GF-D8 (cell line): ENCODE measurements around the gene EIF4G1.

Experiments used
- DNase-seq: peaks from one replicate; lab custom pipeline; 2025; lab: John Stamatoyannopoulos, UW

EIF4G1 gene

DNA sequence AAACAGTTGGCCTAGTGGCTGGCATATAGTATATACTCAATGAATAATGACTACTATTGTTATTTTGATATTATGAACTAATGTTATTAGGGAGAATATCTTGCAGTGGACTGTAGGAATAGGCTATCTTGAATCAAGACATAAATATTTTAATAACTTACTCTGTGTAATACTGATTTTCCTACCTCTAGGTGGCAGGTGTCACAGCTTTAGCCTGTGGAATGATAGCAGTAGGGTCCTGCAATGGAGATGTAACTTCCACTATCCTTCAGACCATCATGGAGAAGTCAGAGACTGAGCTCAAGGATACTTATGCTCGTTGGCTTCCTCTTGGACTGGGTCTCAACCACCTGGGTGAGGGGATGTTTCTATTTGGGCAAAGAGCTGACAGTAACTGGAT lies 8.8 kb upstream of the EIF4G1 start:
- no peak for DNase-seq

DNA sequence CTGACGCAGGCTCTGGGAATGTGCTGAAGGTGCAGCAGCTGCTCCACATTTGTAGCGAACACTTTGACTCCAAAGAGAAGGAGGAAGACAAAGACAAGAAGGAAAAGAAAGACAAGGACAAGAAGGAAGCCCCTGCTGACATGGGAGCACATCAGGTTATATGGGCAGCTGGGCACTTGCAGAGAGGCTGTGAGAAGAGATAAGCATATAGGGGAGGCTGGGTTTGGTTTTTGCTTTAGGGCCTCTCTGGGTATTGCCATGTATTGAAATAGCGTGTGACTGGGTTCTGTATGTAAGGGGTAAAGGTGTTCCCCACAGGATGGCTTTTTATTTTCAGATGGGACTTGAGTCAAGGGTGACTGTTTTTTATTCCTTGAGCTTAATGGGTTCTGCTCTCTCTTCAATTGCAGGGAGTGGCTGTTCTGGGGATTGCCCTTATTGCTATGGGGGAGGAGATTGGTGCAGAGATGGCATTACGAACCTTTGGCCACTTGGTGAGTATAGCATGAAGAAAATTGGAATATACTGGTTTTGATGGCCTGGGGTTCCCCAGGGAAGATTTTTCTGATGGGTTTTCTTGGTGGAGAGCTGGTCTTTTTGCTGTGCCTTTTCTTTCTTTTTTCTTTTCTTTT lies 7.9 kb upstream of the EIF4G1 start:
- no peak for DNase-seq

DNA sequence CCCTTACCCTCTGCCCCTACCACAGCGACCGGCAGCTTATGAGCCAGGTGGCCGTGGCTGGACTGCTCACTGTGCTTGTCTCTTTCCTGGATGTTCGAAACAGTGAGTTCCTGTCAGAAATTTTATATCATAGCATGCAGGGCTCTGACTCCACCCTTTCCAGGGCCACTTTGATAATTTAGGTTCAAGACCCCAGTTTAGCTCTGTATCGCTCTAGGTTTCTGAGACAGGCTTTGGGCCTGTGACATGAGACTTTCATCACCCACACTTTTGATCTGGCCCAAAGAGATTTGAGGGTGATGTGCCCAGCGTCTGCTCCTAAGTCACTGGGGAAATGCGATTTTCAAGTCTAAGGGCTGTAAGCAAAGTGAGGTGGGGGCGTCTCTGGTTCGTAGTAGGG lies 6.5 kb upstream of the EIF4G1 start:
- no peak for DNase-seq

DNA sequence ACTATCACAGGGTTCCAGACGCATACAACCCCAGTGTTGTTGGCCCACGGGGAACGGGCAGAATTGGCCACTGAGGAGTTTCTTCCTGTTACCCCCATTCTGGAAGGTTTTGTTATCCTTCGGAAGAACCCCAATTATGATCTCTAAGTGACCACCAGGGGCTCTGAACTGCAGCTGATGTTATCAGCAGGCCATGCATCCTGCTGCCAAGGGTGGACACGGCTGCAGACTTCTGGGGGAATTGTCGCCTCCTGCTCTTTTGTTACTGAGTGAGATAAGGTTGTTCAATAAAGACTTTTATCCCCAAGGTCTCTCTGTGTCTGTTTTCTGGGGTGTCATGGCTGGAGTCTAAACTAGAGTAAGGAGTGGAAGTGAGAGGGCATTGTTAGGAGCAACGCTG lies 5.7 kb upstream of the EIF4G1 start:
- DNase-seq = no peak

DNA sequence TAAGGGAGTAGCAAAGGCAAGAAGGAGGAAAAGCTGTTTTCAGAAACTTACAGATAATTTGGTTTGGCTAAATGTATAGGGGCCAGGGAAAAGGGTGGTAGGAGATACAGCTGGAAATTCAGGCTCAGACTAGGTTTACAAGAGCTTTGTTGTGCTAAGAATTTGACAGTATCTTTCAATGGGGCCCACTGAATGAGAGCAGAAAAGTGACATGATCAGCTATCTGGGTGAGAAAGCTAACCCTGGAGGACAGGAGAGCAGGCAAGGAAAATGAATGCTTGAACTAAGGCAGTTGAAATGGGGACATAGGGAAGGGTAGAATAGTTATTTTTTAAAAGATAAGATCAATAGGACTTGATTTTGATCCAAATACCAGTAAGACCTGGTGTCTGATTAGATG lies 2.8 kb upstream of the EIF4G1 start:
- no peak for DNase-seq

DNA sequence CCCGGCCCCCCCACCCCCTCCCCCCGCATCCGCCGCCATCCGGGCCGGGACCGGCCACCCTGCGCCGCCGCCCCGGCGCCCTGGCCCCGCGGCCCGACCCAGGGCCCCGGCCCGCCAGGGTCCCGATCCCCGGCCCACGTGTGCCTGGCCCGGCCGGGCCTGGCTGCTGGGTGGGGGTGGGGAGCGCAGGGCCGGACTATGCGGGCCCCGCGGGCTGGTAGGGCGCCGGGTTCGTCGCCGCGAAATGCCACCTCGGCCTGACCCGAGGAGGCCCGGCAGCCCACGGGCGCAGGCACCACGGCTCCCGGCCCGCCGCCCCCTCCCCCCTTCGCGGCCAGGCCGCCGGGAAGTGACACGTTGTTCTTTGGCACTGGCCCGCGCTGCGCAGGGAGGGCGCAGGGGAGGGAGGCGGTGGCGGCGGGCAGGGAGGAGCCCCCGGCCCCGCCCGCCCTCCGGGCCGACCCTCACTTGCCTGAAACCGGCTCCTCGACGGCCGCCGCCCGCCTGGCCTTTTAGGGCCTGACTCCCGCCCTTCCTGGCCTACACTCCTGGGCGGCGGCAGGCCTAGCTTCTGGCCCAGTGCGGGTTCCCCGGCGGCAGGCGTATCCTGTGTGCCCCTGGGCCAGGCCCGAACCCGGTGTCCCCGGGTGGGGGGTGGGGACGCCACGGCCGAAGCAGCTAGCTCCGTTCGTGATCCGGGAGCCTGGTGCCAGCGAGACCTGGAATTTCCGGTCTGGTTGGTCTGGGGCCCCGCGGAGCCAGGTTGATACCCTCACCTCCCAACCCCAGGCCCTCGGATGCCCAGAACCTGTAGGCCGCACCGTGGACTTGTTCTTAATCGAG lies 515 bp downstream of the EIF4G1 start:
- peak; percentile 2 for DNase-seq

DNA sequence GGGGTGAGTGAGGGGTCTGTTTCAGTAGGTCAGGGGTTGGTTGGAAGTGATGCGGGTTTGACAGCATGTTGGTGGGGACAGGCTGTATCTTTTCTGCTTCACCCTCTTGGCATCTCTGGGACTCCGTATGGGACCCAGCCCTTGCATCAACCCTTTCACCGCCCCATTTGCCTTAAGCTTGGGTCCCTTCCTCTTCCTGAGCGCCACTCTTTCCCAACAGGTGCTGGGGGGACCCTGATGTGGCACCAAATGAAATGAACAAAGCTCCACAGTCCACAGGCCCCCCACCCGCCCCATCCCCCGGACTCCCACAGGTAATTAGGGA lies 1.1 kb downstream of the EIF4G1 start:
- no peak for DNase-seq

DNA sequence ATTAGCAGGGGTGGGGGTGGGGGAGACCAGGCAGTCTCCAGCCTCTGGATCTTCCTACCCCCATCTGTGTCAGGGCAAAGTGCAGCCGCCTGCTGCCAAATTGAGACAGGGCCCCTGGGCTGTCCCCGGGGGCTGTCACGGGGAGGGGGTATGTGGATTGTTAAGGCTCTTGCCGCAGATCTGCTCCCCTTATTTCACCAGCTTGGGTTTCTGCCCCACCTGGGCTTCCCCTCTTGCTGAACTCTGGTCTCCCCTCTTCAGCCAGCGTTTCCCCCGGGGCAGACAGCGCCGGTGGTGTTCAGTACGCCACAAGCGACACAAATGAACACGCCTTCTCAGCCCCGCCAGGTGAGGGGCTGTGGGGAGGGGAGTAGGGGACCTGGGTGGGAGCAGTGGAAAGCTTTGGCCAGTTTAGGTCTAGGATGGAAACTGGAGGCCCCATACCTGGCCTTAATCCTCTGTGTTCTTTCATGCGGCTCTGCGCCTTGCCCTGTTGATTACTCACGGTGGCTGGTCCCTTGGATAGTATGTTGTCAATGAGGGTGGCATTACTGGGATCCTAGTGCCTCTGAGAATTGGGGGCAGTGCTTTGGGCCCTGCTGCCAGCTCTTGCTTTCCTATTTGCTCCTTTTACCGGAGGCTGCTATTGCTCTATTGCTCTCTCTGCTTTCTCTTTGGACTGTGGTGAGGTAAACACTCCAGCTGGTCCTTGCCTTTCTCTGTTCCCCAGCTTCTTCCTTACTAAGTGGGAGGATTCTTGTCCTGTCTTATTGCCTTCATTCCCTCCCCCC lies 1.7 kb downstream of the EIF4G1 start:
- DNase-seq = no peak

DNA sequence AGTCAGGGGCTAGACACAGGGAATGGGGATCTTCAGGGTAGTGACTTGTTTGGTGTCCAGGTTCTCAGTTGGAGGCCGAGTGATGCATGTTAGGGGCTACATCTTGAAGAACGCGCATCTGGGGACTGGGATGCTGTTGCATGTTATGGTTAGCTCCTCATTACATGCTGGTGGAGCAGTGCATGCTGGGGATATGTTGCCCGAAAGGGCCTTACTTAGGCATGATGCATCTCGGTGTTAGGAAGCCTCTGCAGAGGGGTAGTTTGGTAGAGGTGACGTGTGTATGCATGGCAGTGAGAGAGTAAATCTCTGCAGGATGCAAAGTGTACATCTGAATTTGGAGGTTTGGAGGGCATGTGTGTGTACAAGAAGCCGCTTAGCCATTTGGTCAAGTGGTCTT lies 2.4 kb downstream of the EIF4G1 start:
- no peak for DNase-seq

DNA sequence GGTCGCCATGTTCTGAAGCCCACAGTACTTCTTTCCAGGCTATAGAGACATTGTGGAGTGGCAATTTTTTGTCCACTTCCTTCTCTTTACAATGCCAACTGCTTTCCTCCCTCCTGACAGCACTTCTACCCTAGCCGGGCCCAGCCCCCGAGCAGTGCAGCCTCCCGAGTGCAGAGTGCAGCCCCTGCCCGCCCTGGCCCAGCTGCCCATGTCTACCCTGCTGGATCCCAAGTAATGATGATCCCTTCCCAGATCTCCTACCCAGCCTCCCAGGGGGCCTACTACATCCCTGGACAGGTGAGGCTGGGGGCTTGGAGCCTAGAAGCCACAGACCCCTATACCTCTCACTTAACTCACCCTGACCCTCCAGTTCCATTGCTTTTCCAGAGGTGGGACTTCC lies 2.8 kb downstream of the EIF4G1 start:
- DNase-seq = no peak

DNA sequence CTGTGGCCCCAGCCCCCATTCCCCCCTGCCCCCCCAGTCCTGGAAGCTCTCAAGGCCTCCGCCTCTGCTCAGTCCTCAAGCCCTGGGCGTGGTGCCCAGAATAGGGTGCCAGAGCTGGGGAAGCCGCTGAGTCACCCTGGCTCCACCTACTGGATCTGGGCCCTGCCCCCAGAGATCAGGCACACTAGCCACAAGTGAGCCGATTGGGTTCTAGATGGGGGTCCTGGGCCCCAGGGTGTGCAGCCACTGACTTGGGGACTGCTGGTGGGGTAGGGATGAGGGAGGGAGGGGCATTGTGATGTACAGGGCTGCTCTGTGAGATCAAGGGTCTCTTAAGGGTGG lies 5.7 kb downstream of the EIF4G1 start:
- no peak for DNase-seq

DNA sequence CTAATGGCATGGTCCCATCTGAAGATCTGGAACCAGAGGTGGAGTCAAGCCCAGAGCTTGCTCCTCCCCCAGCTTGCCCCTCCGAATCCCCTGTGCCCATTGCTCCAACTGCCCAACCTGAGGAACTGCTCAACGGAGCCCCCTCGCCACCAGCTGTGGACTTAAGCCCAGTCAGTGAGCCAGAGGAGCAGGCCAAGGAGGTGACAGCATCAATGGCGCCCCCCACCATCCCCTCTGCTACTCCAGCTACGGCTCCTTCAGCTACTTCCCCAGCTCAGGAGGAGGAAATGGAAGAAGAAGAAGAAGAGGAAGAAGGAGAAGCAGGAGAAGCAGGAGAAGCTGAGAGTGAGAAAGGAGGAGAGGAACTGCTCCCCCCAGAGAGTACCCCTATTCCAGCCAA lies 7.3 kb downstream of the EIF4G1 start:
- DNase-seq = no peak

DNA sequence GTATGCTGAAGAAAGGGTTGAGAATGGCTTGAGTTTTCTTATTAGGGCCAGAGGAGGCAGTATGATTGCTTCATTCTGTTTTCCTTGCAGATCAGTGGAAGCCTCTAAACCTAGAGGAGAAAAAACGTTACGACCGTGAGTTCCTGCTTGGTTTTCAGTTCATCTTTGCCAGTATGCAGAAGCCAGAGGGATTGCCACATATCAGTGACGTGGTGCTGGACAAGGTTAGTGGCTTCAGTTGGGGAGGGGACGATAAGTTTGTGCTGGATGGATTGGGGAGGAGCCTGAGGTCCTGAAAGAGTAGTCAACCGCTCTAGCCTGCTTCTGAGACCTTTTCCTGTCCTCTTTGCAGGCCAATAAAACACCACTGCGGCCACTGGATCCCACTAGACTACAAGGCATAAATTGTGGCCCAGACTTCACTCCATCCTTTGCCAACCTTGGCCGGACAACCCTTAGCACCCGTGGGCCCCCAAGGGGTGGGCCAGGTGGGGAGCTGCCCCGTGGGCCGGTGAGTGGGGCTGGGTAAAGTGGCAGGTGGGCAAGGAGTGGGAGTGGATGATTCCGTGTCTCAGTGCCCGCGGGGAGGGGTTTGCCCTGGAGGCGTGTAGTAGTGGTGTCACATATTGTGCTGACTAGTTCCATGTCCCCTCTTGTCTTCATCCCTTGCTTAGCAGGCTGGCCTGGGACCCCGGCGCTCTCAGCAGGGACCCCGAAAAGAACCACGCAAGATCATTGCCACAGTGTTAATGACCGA lies 8.5 kb downstream of the EIF4G1 start:
- DNase-seq = no peak

DNA sequence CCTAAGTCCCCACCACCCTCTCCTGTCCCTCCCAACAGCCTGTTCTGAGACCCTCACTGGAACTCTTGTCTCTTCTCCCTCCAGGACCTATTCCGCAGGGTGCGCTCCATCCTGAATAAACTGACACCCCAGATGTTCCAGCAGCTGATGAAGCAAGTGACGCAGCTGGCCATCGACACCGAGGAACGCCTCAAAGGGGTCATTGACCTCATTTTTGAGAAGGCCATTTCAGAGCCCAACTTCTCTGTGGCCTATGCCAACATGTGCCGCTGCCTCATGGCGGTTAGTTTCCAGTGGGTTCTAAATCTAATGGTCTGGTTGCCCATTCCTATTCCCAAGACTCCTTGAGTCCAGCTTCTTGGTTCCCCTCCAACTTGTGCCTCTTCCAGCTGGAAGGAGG lies 9.3 kb downstream of the EIF4G1 start:
- no peak for DNase-seq

DNA sequence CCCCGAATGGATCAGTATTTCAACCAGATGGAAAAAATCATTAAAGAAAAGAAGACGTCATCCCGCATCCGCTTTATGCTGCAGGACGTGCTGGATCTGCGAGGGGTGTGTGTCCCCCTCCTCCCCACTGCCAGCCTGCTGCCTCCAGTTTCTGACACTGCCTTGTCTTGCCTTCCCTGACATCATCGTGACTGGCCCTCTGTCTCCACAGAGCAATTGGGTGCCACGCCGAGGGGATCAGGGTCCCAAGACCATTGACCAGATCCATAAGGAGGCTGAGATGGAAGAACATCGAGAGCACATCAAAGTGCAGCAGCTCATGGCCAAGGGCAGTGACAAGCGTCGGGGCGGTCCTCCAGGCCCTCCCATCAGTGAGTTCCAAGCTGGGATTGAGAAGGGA lies 10.9 kb downstream of the EIF4G1 start:
- no peak for DNase-seq

DNA sequence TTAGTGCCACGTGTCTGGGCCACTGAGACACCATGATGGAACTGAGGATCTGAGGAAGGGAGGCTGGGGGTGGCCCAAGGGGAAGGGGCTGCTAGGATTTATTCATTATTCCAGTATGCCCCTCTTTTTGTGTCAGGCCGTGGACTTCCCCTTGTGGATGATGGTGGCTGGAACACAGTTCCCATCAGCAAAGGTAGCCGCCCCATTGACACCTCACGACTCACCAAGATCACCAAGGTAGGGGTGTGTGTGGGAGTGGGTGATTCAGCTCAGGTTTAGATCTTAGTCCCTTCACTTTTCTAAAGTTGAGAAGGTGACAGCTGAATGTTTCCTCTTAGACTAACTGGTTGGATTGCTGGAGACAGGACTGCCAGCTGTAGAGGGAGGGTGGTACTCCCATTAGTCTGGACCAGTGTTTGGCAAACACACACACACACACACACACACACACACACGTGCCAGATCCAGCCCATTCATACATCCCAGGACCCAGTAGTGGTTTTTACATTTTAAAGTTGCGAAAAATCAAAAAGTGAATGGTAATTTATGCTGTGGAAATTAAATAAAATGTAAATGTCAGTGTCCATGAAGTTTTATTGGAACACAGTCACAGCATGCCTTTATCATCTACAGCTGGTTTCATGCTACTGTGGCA lies 11.4 kb downstream of the EIF4G1 start:
- no peak for DNase-seq

DNA sequence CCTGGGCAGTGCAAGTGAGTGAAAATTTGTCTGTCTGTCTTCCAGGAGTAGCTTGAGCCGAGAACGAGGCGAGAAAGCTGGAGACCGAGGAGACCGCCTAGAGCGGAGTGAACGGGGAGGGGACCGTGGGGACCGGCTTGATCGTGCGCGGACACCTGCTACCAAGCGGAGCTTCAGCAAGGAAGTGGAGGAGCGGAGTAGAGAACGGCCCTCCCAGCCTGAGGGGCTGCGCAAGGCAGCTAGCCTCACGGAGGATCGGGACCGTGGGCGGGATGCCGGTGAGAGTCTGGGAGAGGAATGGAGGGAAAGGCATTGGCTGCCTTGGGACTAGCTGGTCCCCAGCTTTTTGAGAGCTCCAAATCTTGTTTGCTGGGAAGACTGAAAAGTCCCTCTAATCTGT lies 12.8 kb downstream of the EIF4G1 start:
- no peak for DNase-seq

DNA sequence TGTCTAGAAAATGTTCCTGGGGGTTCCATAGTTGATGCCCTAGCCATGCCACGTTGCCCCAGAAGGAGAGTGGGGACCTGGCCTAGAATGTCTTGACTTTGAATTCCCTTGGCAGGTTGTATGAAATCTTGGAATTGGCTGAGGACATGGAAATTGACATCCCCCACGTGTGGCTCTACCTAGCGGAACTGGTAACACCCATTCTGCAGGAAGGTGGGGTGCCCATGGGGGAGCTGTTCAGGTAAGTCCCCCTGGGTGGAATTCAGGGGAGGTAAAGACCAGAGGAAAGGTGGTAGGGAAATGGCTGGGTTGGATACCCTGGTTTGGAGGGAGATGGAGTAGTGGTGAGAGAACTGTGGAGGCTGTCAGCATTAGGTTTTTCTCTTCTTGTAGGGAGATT lies 14.1 kb downstream of the EIF4G1 start:
- DNase-seq = no peak

DNA sequence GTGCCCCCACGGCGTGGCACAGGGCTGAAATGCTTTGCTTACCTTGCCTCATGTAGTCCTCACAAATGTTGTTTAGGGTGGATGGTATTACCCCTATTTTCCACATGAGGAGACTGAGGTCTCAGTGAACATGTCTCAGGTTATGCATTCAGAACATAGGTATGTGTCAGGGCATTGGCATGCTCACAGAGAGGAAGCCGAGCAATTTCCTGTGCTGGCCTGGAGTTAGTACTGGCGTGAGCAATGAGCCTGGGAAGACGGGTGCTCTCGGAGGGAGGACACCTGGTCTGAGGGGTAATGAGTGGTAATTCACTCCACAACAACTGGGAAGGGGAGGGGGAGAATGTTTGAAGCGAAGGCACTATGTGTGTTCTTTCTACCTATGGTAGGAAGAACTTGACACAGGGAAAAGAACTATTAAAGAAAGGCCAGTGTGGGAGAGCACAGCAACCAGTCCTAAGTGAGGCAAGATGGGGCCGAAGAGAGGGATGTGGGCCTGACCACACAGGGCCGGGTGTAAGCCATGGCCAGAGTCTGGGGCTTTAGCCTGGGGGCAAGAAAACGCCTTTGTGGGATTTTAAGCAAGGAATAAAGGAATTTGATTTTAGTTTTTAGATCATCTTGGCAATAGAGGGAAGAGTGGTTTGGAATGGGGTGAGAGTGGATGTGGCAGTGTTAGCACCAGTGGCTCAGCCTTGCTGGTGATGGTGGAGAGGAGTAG lies 18.1 kb downstream of the EIF4G1 start:
- DNase-seq = no peak

DNA sequence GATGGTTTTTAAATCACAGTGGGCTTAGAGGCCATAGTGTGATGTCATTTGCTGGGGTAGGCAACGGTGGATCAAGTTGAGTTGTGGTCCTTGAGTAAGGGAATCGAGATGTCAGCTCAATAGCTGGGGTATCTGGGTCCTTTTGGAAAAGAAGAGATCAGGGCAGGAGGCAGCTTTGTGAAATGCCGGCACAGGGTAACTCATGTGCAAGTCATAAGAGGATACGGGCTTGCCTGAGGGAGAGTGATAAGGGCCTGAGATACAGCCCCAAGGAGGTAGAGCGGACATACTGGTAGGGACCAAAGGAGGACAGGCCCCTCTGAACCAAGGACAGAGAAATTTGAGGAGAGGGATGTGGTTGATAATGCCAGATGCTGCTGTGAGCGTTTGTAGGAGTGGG lies 18.8 kb downstream of the EIF4G1 start:
- DNase-seq = no peak

DNA sequence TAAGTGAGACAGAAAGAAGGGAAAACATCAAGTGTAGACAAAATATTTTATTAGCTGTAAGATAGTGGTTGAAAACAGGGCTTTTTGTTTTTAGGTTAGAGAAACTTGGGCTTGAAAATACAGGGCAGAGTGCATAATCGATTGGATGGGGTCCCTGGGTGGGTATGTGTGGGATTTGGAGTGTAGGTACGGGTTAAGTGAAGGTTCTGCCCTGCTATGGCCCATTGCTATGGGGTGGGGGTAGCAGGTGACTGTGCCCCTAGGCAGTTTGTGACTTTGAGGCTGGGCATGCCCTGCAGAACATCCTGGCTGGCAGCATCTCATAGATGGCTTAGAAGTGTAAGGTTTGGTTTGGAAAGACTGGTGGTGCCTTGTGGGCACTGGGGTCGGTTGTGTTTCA lies 19.3 kb downstream of the EIF4G1 start:
- DNase-seq = no peak
